ENCODE measurements around the gene PHTF2.

Gene PHTF2

GRCh38 chr7:77959080-77959479, 160.5 kb downstream of the PHTF2 start:
- WGBS (ENCODE audit: extremely low coverage, insufficient coverage, low lambda C conversion rate) = no CpG with 5 or more reads among the region's 2 CpGs
- Histone ChIP-seq H3K79me1 (ENCODE audit: low read length) (no peaks in the 10 kb centered on the region), H3K4me3 (ENCODE audit: low read length) (no peak overlapping the region), H3K9ac (ENCODE audit: low read length) (no peak overlapping the region), H3K79me2 (ENCODE audit: control insufficient read depth, insufficient read depth, low read length) (no peaks in the 10 kb centered on the region), H3K23ac (ENCODE audit: low read length) (no peak overlapping the region), H2BK15ac (replicated peaks; ENCODE audit: low read depth) (no peak overlapping the region), H3K27me3 (ENCODE audit: insufficient read depth, low read length, poor library complexity) (no peaks in the 10 kb centered on the region), H4K8ac (ENCODE audit: low read depth, low read length) (no peak overlapping the region), H4K5ac (ENCODE audit: low read length) (no peak overlapping the region), H2AK5ac (ENCODE audit: low read length) (no peak overlapping the region), H3K18ac (ENCODE audit: low read length) (no peak overlapping the region), H2BK5ac (ENCODE audit: low read length) (no peak overlapping the region), H2BK120ac (ENCODE audit: low read depth, low read length) (no peak overlapping the region), H3K4me1 (ENCODE audit: control insufficient read depth, low read depth, low read length) (no peaks in the 10 kb centered on the region), H3K4me2 (ENCODE audit: low read length) (no peak overlapping the region), H3K36me3 (ENCODE audit: control insufficient read depth, insufficient read depth, low read length) (no peaks in the 10 kb centered on the region), H3K4ac (ENCODE audit: low read depth, low read length) (no peak overlapping the region), H3K56ac (ENCODE audit: low read length) (no peak overlapping the region), H3K27ac (ENCODE audit: low read depth, low read length) (no peak overlapping the region)
- no peak for DNase-seq

DNA sequence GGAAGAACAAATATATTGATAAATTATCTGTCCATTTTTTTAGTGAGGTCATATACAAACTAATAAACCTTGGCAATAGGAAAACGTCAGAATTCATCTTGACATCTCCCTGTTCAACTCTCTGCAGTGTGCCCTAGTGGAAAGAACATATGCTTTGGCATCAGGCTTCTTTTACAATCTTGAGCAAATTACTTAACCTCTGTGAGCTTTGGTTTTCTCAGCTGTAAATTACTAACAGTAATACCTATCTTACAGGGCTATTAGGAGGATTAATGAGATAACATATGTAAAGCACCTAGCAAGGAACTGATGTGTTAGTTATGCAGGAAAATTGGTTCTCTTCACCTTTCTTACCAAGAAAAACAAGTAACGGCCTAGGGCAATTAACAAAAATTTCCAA, 161.8 kb downstream of the PHTF2 start:
- WGBS (ENCODE audit: extremely low coverage, insufficient coverage, low lambda C conversion rate) = no CpG with 5 or more reads among the region's 2 CpGs
- no peak overlapping the region for H2AK5ac ChIP-seq (ENCODE audit: low read length)
- H3K36me3 ChIP-seq (ENCODE audit: control insufficient read depth, insufficient read depth, low read length) = no peaks in the 10 kb centered on the region
- H3K4me3 ChIP-seq (ENCODE audit: low read length) = no peak overlapping the region
- H3K27ac ChIP-seq (ENCODE audit: low read depth, low read length) = no peak overlapping the region
- H2BK5ac ChIP-seq (ENCODE audit: low read length) = no peak overlapping the region
- no peaks in the 10 kb centered on the region for H3K4me1 ChIP-seq (ENCODE audit: control insufficient read depth, low read depth, low read length)
- no peak overlapping the region for H2BK15ac ChIP-seq (replicated peaks; ENCODE audit: low read depth)
- no peak overlapping the region for H4K8ac ChIP-seq (ENCODE audit: low read depth, low read length)
- H4K5ac ChIP-seq (ENCODE audit: low read length) = no peak overlapping the region
- H3K23ac ChIP-seq (ENCODE audit: low read length) = no peak overlapping the region
- no peak overlapping the region for H3K9ac ChIP-seq (ENCODE audit: low read length)
- H3K4ac ChIP-seq (ENCODE audit: low read depth, low read length) = no peak overlapping the region
- H3K4me2 ChIP-seq (ENCODE audit: low read length) = no peak overlapping the region
- no peak overlapping the region for H3K18ac ChIP-seq (ENCODE audit: low read length)
- no peaks in the 10 kb centered on the region for H3K79me2 ChIP-seq (ENCODE audit: control insufficient read depth, insufficient read depth, low read length)
- no peaks in the 10 kb centered on the region for H3K27me3 ChIP-seq (ENCODE audit: insufficient read depth, low read length, poor library complexity)
- no peak for DNase-seq
- H3K79me1 ChIP-seq (ENCODE audit: low read length) = no peaks in the 10 kb centered on the region
- H2BK120ac ChIP-seq (ENCODE audit: low read depth, low read length) = no peak overlapping the region
- H3K56ac ChIP-seq (ENCODE audit: low read length) = no peak overlapping the region

- Histone ChIP-seq H3K79me2 (ENCODE audit: control insufficient read depth, insufficient read depth, low read length) (no peaks in the 10 kb centered on the region), H3K4me2 (ENCODE audit: low read length) (no peak overlapping the region), H3K4me1 (ENCODE audit: control insufficient read depth, low read depth, low read length) (no peaks in the 10 kb centered on the region), H2BK5ac (ENCODE audit: low read length) (no peak overlapping the region), H2BK15ac (replicated peaks; ENCODE audit: low read depth) (no peak overlapping the region), H3K27ac (ENCODE audit: low read depth, low read length) (no peak overlapping the region), H2AK5ac (ENCODE audit: low read length) (no peak overlapping the region), H3K36me3 (ENCODE audit: control insufficient read depth, insufficient read depth, low read length) (no peaks in the 10 kb centered on the region), H3K4me3 (ENCODE audit: low read length) (no peak overlapping the region), H3K9ac (ENCODE audit: low read length) (no peak overlapping the region), H3K4ac (ENCODE audit: low read depth, low read length) (no peak overlapping the region), H4K8ac (ENCODE audit: low read depth, low read length) (no peak overlapping the region), H3K27me3 (ENCODE audit: insufficient read depth, low read length, poor library complexity) (no peaks in the 10 kb centered on the region), H3K18ac (ENCODE audit: low read length) (no peak overlapping the region), H3K79me1 (ENCODE audit: low read length) (no peaks in the 10 kb centered on the region), H3K56ac (ENCODE audit: low read length) (no peak overlapping the region), H4K5ac (ENCODE audit: low read length) (no peak overlapping the region), H2BK120ac (ENCODE audit: low read depth, low read length) (no peak overlapping the region), H3K23ac (ENCODE audit: low read length) (no peak overlapping the region)
- DNase-seq = no peak
These were observed 168.9 kb downstream of the PHTF2 start for GRCh38 chr7:77967429-77967828.

- no peak overlapping the region for H3K23ac ChIP-seq (ENCODE audit: low read length)
- H2BK120ac ChIP-seq (ENCODE audit: low read depth, low read length) = no peak overlapping the region
- no peak overlapping the region for H3K4me2 ChIP-seq (ENCODE audit: low read length)
- H3K4me1 ChIP-seq (ENCODE audit: control insufficient read depth, low read depth, low read length) = no peaks in the 10 kb centered on the region
- H3K9ac ChIP-seq (ENCODE audit: low read length) = no peak overlapping the region
- H3K56ac ChIP-seq (ENCODE audit: low read length) = no peak overlapping the region
- H3K36me3 ChIP-seq (ENCODE audit: control insufficient read depth, insufficient read depth, low read length) = no peaks in the 10 kb centered on the region
- no peak overlapping the region for H3K27ac ChIP-seq (ENCODE audit: low read depth, low read length)
- no peak for DNase-seq
- no peaks in the 10 kb centered on the region for H3K79me2 ChIP-seq (ENCODE audit: control insufficient read depth, insufficient read depth, low read length)
- no peak overlapping the region for H3K4ac ChIP-seq (ENCODE audit: low read depth, low read length)
- no peaks in the 10 kb centered on the region for H3K27me3 ChIP-seq (ENCODE audit: insufficient read depth, low read length, poor library complexity)
- H3K4me3 ChIP-seq (ENCODE audit: low read length) = no peak overlapping the region
- H2BK5ac ChIP-seq (ENCODE audit: low read length) = no peak overlapping the region
- no peak overlapping the region for H2BK15ac ChIP-seq (replicated peaks; ENCODE audit: low read depth)
- no peak overlapping the region for H3K18ac ChIP-seq (ENCODE audit: low read length)
- H3K79me1 ChIP-seq (ENCODE audit: low read length) = no peaks in the 10 kb centered on the region
- no peak overlapping the region for H2AK5ac ChIP-seq (ENCODE audit: low read length)
- no peak overlapping the region for H4K8ac ChIP-seq (ENCODE audit: low read depth, low read length)
- no peak overlapping the region for H4K5ac ChIP-seq (ENCODE audit: low read length)
These were observed 173.2 kb downstream of the PHTF2 start for GRCh38 chr7:77971726-77972125.

- Histone ChIP-seq H3K4me3 (ENCODE audit: low read length) (no peak overlapping the region), H3K27ac (ENCODE audit: low read depth, low read length) (no peak overlapping the region), H3K4ac (ENCODE audit: low read depth, low read length) (no peak overlapping the region), H3K36me3 (ENCODE audit: control insufficient read depth, insufficient read depth, low read length) (no peaks in the 10 kb centered on the region), H3K4me2 (ENCODE audit: low read length) (no peak overlapping the region), H3K23ac (ENCODE audit: low read length) (no peak overlapping the region), H4K5ac (ENCODE audit: low read length) (no peak overlapping the region), H3K18ac (ENCODE audit: low read length) (no peak overlapping the region), H4K8ac (ENCODE audit: low read depth, low read length) (no peak overlapping the region), H3K79me1 (ENCODE audit: low read length) (no peaks in the 10 kb centered on the region), H2BK15ac (replicated peaks; ENCODE audit: low read depth) (no peak overlapping the region), H3K4me1 (ENCODE audit: control insufficient read depth, low read depth, low read length) (no peaks in the 10 kb centered on the region), H2BK120ac (ENCODE audit: low read depth, low read length) (no peak overlapping the region), H3K27me3 (ENCODE audit: insufficient read depth, low read length, poor library complexity) (no peaks in the 10 kb centered on the region), H3K56ac (ENCODE audit: low read length) (no peak overlapping the region), H2BK5ac (ENCODE audit: low read length) (no peak overlapping the region), H2AK5ac (ENCODE audit: low read length) (no peak overlapping the region), H3K9ac (ENCODE audit: low read length) (no peak overlapping the region), H3K79me2 (ENCODE audit: control insufficient read depth, insufficient read depth, low read length) (no peaks in the 10 kb centered on the region)
- no CpG with 5 or more reads among the region's 2 CpGs for WGBS (ENCODE audit: extremely low coverage, insufficient coverage, low lambda C conversion rate)
- DNase-seq = no peak
These were observed 177.3 kb downstream of the PHTF2 start for GRCh38 chr7:77975672-77976480.

GRCh38 chr7:77979219-77979618, 180.6 kb downstream of the PHTF2 start:
- Histone ChIP-seq H2BK15ac (replicated peaks; ENCODE audit: low read depth) (no peak overlapping the region), H3K27ac (ENCODE audit: low read depth, low read length) (no peak overlapping the region), H3K79me2 (ENCODE audit: control insufficient read depth, insufficient read depth, low read length) (no peaks in the 10 kb centered on the region), H3K4me2 (ENCODE audit: low read length) (no peak overlapping the region), H2AK5ac (ENCODE audit: low read length) (no peak overlapping the region), H3K36me3 (ENCODE audit: control insufficient read depth, insufficient read depth, low read length) (no peaks in the 10 kb centered on the region), H2BK120ac (ENCODE audit: low read depth, low read length) (no peak overlapping the region), H3K18ac (ENCODE audit: low read length) (no peak overlapping the region), H3K23ac (ENCODE audit: low read length) (no peak overlapping the region), H2BK5ac (ENCODE audit: low read length) (no peak overlapping the region), H3K4me1 (ENCODE audit: control insufficient read depth, low read depth, low read length) (no peaks in the 10 kb centered on the region), H3K27me3 (ENCODE audit: insufficient read depth, low read length, poor library complexity) (no peaks in the 10 kb centered on the region), H4K5ac (ENCODE audit: low read length) (no peak overlapping the region), H3K4ac (ENCODE audit: low read depth, low read length) (no peak overlapping the region), H3K56ac (ENCODE audit: low read length) (no peak overlapping the region), H3K4me3 (ENCODE audit: low read length) (no peak overlapping the region), H3K9ac (ENCODE audit: low read length) (no peak overlapping the region), H4K8ac (ENCODE audit: low read depth, low read length) (no peak overlapping the region), H3K79me1 (ENCODE audit: low read length) (no peaks in the 10 kb centered on the region)
- no CpG with 5 or more reads among the region's 5 CpGs for WGBS (ENCODE audit: extremely low coverage, insufficient coverage, low lambda C conversion rate)
- no peak for DNase-seq
